Stimulated activated CD4-positive, alpha-beta T cell treated with anti-CD3 and anti-CD28 coated beads, Interleukin-4, amount 100 ng/mL, for 24 hours (primary cell): ENCODE measurements around the gene PER1.

Source experiments
- DNase-seq: peaks from one replicate; pipeline ENCODE4 v3.0.0-alpha.2; 2020

The PER1 gene, protein sequence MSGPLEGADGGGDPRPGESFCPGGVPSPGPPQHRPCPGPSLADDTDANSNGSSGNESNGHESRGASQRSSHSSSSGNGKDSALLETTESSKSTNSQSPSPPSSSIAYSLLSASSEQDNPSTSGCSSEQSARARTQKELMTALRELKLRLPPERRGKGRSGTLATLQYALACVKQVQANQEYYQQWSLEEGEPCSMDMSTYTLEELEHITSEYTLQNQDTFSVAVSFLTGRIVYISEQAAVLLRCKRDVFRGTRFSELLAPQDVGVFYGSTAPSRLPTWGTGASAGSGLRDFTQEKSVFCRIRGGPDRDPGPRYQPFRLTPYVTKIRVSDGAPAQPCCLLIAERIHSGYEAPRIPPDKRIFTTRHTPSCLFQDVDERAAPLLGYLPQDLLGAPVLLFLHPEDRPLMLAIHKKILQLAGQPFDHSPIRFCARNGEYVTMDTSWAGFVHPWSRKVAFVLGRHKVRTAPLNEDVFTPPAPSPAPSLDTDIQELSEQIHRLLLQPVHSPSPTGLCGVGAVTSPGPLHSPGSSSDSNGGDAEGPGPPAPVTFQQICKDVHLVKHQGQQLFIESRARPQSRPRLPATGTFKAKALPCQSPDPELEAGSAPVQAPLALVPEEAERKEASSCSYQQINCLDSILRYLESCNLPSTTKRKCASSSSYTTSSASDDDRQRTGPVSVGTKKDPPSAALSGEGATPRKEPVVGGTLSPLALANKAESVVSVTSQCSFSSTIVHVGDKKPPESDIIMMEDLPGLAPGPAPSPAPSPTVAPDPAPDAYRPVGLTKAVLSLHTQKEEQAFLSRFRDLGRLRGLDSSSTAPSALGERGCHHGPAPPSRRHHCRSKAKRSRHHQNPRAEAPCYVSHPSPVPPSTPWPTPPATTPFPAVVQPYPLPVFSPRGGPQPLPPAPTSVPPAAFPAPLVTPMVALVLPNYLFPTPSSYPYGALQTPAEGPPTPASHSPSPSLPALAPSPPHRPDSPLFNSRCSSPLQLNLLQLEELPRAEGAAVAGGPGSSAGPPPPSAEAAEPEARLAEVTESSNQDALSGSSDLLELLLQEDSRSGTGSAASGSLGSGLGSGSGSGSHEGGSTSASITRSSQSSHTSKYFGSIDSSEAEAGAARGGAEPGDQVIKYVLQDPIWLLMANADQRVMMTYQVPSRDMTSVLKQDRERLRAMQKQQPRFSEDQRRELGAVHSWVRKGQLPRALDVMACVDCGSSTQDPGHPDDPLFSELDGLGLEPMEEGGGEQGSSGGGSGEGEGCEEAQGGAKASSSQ (N-terminal part only)

DNA sequence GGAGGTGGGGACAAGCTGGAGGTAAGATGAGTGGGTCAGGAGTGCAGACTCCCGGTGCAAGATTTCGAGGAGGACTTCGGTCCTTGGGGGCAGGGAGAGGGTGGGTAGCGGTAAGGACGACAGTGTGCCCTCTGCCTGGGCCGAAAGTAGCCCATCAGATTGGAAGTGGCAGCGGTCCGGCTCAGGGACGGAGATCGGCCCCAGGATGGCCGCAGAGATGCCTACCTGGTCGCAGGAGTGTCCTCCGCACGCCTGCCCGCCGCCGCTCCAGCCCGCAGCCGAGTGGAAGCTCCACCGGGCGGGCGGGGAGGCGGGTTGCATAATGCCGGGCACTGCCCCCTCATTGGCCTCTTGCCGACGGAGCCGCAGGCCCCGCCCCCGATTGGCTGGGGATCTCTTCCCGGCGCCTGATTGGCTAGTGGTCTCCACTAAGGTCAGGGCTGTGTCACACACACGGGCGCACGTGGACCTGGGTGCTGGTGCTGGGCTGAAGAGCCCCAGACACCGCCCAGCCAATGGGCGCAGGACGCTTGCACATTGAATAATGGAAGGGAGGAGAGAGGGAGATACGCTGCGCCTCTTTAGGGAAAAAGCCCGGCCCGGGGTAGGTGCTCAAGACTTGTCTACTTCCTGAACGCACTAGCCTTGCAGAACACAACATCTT is at the start of gene PER1:
PER1 (minus strand) TSS at position 293 of the 664 bp plus-strand sequence. CDS start 1,698 bp downstream, outside the sequence.
- DNase-seq: peak; percentile 90

DNA sequence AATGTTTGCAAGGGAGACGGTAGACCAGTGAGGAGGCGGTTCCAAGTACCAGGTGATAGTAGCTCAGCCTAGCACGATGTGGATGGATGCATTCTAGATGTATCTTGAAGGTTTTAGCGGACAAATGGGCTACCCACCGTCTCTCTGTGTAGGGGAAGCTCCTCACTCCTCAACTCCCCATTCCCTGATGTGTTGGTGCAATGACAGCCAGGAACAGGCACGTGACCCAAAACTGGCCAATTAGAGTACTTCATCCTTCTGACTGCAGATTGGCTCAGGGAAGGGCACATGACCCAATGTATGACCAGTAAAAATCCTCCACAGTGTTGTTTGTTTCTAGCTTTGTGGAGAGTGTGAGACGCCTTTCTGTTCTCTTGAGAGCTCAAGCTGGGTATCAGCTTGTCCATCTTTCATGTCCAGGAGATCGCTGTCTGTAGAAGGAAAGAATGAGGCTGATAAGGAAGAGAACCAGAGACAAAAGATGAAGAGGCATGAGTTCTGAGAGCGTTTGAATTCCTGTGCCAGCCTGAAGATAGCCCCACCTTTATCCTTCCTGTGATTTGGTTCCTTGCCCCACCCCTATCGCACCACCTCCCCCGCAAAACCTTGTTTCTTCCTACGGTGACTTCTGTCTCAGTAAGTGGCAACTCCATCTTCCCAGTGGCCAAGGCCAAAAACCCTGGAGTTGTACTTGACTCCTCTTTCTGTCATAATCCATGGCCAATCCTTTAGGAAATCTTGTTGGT is 40.0 kb upstream of the PER1 start:
- DNase-seq: peak; percentile 66

DNA sequence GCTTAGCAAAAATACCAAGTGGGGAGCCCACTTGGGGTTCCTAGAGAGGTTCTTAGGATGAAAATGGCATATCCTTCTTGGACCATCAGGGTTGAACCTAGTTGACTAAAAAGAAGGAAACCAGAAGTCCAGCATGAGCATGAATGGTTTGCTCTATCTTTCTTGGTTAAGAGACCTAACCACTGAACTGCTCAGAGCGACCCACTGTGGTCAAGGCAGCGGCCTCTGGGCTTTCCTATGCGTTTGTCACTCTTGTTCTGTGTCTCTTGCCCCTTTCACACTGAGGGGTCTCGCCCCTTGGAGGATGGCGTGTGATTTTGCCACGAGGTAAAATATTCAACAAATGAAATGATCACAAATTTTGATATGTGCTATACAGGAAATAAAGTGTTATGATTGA is 38.3 kb upstream of the PER1 start:
- DNase-seq: no peak

DNA sequence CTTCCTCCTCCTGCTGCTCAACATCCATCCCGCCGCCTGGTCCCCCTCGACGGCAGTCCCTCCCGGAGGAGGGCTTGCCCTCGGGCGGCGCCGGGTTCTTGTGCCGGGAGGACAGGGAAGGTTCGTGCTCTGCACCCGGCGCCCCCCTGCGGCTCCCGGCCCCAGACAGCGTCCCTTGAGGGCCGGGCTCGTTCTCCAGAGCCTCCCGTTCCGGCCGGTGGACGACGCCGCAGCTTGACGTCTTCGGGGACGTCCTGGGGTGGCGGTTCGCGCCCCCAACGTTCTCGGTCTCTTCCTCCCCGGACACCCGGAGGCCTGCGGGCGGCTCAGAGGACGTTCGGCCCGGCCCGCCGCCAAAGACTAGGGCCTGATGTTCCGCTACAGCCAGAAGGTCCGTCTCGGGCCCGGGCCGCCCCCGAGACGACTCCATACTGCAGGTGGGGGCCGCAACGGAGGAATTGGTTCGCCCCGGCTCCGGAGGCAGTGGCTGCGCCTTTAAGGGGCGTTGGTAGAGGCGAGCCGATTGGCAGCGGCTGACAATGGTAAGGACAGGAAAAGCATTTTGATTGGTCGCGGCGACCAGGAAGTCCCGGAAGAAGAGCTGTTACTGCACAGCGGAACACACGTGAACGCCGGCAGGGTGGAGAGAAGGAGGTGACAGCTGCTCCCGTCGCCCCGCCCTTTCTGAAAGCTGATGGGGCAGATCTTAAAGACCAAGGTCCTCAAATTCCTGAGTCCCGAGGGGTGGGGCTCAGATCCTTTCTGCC is 37.7 kb upstream of the PER1 start, which contains the start of gene BORCS6:
BORCS6 (minus strand) TSS at position 470 of the 767 bp plus-strand sequence; CDS start at position 430, 40 bp downstream.
- DNase-seq: peak; percentile 97

DNA sequence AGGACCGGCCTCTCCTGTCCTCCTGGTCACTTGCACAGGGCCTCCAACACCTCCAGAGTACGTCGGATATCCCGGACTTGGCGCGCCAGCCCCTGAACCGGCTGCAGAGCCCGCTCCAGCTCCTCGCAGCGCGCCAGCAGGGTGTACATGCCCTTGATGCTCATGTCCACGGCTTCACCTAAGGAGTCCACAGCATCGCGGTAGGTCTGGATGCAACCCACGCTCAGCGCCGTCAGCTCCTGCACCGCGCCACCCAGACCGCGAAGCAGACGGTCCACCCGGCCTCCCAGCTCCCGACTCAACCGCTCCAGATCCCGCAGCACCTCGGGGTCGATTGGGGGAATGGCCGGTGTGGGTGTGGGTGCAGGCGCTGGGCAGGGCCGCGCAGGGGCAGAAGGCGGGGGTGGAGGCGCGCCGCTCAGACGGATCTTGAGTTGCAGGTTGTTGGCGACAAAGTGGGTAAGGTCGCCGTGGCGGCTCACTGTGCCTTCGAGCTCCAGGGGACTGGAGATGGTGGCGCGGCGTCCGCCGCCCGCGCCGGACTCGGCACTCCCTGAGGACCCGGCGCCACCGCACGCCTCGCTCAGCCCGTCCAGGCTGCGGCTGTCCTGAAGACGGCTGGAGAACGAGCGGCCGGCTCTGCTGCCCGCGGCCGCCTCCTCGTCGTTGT is 37.0 kb upstream of the PER1 start:
- DNase-seq: no peak

DNA sequence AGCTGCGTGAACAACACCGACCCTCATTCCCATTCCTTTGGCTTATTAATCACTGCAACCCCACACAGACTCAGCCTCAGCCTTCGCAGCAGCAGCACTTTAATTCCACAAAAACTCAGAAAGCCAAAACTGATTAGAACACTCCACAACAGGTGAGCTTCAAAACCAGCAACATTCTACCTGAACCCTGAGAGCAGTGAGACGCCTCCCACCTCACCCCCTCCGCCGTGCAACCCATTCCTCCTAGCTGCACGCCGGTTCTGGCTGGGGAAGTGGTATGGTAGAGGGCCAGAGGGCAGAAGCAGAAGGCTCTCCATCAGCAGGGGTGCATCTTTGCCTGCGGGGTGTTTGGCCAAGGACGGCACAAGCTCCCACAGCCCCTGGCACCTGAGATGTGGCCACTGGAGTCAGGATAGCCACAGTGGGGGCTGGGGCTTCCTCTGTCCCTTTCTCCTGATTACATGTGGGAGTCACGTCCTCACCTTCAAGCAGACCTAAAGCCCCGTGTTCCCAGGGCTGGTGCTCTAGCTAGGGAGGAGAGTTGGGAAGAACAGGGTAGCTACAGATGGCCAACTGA is 36.1 kb upstream of the PER1 start:
- no peak for DNase-seq

DNA sequence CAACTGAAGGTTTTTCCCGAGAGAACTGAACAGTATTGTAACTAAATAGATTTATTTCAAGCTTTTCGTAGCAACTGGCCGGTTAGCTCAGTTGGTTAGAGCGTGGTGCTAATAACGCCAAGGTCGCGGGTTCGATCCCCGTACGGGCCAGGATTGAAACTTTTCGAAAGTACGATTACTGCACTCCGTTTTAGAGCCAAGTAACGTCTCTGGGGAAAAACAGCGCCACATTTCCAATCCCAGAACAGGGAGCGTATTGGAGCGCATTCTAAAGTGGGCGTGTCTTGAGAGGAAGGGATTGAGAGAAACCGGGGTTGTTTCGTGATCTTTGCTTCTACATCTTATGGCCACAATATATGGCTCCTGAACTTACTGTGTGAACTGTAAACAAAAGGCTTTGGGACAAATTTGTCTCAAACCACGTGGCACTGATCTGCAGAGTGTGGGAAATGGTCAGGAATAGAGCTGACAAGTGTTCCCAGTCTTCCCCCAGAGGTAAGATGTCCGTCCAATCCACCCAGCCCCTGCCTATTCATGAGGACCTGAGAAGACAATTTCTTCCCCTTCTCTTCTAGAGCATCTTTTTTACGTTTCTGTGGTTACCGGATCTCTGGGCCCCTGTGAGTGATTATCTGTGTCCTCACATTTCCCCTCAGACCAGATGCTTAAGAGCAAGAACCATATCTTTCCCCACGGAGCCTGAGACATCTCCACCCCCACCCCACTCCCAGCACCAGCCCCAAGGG is 35.5 kb upstream of the PER1 start:
- peak; percentile 94 for DNase-seq

DNA sequence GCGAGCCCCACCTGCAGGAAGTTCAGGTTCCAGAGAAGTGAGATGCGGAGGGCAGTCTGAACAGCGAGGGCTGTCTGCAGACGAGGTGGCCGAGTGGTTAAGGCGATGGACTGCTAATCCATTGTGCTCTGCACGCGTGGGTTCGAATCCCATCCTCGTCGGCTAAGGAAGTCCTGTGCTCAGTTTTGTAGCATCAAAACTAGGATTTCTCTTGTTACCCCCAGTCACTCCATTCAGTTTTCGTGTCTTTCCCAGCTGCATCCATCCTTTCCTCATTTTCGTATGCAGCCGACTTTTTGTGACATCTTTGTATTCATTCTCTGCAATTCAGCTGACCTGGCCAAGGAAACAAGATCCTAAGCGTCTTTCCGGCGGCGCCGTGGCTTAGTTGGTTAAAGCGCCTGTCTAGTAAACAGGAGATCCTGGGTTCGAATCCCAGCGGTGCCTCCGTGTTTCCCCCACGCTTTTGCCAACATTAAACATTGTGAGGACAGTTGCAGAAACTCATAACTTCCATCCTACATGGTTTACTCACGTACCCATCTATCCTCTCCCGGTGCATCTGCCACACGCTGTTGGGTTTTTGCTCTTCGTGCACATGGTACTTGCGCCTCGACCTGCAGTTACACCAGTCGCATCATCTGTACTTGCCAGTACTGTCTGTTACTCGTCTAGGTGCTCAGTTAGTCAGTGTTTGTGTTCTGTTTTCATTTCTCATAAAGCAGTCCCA is 34.7 kb upstream of the PER1 start:
- DNase-seq: peak; percentile 95

DNA sequence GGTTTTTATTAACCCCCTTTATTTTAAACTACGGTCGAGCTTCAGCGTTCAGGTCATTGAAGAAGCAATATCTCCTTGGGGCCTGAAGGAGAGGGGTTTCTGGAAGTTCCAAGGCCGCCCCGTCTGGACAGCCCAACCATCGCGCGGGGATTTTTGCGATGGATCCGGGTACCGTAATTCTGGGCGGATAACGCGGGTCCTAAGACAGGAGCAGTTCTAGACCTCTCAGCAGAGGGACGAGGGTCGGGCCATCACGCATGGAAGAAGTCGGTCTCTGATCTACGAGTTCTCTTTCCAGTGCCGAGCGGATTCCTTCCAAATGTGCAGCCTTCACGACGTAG is 34.2 kb upstream of the PER1 start:
- no peak for DNase-seq

DNA sequence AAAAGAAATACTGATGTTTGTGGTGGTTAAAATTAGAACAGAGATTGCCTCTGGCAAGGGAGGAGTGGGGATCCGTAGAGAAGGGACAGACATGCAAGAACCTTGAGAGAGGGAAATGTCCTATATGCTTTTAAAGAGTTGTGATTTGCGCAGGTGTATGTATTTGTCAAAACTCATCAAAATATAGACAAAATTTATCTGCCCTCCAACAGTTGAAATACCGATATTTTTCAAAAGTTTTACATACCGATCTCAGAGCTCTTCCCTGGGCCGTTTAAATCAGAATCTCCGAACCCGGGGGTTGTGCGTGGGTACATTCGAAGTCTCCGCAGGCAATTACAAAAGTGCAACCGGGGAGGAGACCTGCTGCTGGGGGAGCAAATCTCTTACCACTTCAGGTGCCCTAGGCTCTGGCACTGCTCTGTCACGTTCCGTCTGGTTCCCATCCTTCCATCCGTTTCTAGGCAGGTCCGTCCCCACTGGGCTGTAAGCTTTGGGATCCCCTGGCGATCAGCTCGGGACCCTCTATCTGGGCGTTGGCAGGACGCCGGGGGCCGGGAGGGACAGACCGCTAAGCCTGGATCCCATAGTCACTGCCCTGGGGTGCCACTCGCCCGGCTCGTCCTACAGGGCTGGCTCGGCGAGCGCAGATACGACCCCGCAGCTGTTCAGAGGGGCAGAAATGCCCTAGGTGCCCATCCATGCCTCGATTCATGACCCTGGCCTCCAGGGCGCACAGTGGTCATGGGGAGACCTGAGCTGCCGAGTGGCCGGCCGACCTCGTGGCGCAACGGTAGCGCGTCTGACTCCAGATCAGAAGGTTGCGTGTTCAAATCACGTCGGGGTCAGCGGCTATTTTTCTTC is 33.6 kb upstream of the PER1 start:
- peak; percentile 91 for DNase-seq

DNA sequence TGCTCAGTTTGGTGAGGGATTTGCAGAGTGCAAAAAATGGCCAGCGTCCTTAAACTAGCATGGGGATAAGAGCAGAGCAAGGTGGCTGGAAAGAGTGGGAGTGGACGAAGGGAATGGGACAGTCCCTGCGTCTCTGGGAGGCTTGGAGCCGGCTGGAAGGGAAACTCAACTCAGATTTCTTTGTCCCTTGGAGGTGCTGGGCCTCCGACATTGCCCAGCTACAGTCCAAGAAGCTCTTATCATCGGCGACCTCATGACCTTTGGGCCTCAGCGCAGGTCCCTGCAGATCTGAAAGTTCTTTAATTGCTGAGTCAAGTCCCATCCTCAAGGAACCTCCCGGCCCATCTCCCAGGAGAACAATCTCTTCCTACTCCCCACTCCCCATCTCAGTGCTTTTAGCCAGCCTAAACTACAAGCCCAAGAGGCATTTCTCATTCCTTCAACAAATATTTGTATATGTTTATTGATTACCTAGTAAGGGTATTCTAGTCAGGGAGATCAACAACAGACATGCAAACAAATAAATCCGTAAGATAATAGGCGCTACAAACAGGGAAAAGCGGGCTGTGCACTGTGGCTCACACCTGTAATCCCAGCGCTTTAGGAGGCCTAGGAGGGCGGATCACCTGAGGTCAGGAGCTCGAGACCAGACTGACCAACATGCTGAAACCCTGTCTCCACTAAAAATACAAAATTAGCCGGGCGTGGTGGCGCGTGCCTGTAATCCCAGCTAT is 25.0 kb upstream of the PER1 start:
- no peak for DNase-seq

DNA sequence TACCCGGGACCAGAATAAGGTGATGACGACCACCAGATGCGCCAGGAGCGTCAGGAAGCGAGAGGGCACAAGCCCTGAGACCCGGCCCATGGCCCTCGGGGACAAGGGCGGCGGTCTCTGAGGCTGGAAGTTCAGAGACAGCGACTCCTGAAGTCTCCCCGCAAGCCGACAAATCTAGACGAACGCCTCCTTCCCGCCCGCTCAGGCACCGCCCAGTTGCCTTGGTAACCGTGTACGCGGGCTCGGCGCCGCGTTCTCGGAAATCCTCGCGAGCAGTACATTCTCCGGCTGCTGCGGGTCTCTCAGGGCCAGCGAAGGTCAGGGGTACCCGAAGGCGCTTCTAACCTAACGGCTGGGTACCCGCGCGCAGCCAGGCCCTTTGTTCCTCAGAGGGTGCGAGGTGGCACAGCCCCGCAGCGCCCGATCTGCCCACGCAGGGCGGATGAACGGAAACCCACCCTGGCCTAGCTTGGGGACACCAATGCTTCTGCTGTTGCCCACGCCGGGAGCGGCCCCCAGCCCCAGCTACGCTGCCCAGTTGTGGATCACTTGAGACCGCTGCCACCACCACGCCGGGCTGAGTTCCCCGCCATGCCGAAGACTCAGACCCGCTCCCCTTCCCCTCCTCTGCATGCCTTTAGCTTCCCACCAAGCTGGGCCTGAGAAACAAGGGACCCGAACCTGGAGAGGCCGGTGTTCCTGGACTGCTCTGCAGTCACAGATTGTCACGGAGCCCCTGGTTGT is 24.2 kb upstream of the PER1 start, which contains the start of gene TMEM107:
TMEM107 (minus strand) TSS at position 184 of the 744 bp plus-strand sequence; CDS start at position 90, 94 bp downstream.
- DNase-seq: peak; percentile 88

DNA sequence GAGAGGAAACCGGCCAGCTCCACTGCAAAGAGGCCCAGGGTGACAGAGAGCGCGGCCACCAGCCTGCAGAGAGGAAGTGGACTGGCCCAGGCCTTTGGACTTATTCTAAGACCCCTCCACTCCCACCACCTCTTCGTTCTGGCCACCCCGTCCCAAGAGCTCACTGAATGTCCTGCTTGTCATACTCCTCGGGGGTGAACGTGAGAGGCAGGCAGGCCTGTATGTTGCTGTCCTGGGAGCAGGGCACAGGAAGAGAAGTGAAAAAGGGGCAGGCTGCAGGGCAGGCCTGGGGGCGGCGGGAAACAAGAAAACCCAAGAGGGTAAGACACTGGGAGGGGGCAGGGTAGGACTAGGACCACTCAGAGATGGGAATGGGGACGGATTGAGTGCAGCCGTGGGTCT is 23.6 kb upstream of the PER1 start:
- no peak for DNase-seq

DNA sequence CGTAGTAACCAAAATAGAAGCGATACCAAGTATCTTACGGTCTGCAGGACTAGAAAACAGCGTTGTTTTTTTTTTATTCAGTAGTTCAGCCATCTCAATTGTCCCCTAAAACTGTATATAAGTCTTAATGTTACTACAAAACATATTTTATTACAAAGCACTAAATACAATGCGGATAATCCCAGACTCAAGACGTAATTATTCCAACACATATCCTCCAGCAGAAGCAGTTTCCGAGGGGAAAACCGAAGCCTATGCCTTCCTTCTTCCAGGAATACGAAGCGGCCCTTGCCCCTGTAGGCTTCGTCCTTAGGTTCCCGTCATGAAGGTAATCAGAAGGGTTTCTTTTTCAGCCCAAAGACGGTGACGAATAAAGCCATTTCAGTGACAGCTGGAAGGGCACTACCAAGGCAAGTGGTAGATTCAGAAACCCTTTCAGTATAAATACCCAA is 21.7 kb upstream of the PER1 start:
- DNase-seq: no peak

DNA sequence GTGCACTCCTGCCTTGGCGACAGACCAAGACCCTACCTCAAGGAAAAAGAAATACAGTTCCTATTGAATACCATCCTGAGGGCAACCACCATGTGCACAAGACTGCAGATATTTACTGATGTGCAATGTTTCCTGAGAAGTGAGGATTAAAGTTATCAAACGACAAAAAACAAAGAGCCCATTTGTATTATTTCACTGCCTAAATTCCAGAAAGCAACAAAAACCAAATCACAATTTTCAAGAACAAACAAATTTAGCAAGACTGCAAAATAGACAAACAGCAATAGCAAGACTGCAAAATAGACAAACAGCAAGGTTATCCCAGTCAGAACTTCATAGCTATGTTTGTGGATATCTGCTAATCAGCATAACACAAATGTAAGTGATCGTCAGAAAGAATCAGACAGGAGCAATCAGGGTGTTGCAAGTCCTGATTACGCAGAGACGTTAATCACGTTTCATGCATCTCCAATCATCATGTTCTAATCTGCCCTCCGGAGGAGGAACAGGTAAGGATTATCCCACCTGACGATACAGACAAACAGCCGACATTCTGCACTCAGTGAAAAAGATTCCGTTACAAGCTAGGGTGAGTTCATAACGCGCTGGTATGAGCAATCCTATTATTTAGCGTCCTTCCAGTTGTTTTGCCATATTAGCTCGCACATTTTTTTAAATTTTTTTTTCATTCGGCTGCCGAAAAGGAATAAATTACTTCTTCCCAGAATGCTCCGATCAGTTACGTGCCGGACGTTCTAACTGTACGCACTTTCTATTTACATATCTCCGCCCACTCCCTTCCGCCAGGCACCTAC is 21.1 kb upstream of the PER1 start:
- DNase-seq: peak; percentile 87
